ENCODE results near the gene TARP.

Gene TARP

GRCh38 chr7:38273286-38273995 is at the start of gene TARP:
TSS of gene TARP (minus strand) at chr7:38273636.
- DNase-seq: no peak

- DNase-seq: no peak
Measured at GRCh38 chr7:38323156-38323555, 49.7 kb upstream of the TARP start.

GRCh38 chr7:38322461-38322860 is 49.0 kb upstream of the TARP start:
- no peak for DNase-seq

GRCh38 chr7:38321967-38322366 is 48.5 kb upstream of the TARP start:
- no peak for DNase-seq

GRCh38 chr7:38321515-38321944 is 48.1 kb upstream of the TARP start:
- no peak for DNase-seq

GRCh38 chr7:38321050-38321449 is 47.6 kb upstream of the TARP start:
- DNase-seq: no peak

GRCh38 chr7:38319873-38320272 is 46.4 kb upstream of the TARP start:
- DNase-seq: no peak

- DNase-seq: peak; percentile 71 to 88
Measured at GRCh38 chr7:38318803-38319416, 45.5 kb upstream of the TARP start.

GRCh38 chr7:38318241-38318640 is 44.8 kb upstream of the TARP start:
- no peak for DNase-seq

- no peak for DNase-seq
Measured at GRCh38 chr7:38317515-38317914, 44.1 kb upstream of the TARP start.

- no peak for DNase-seq
Measured at GRCh38 chr7:38316733-38317360, 43.4 kb upstream of the TARP start.

GRCh38 chr7:38315410-38315809 is 42.0 kb upstream of the TARP start:
- DNase-seq: no peak

GRCh38 chr7:38312821-38313220 is 39.4 kb upstream of the TARP start:
- DNase-seq: no peak

- no peak for DNase-seq
Measured at GRCh38 chr7:38311329-38311937, 38.0 kb upstream of the TARP start.

GRCh38 chr7:38310591-38311101 is 37.2 kb upstream of the TARP start:
- no peak for DNase-seq

- DNase-seq: no peak
Measured at GRCh38 chr7:38309555-38309954, 36.1 kb upstream of the TARP start.

- no peak for DNase-seq
Measured at GRCh38 chr7:38308140-38308539, 34.7 kb upstream of the TARP start.

- no peak for DNase-seq
Measured at GRCh38 chr7:38307640-38308039, 34.2 kb upstream of the TARP start.

- DNase-seq: no peak
Measured at GRCh38 chr7:38306914-38307313, 33.5 kb upstream of the TARP start.

- no peak for DNase-seq
Measured at GRCh38 chr7:38306171-38306570, 32.7 kb upstream of the TARP start.

GRCh38 chr7:38303866-38304265 is 30.4 kb upstream of the TARP start:
- DNase-seq: no peak

- no peak for DNase-seq
Measured at GRCh38 chr7:38300175-38300574, 26.7 kb upstream of the TARP start.

- DNase-seq: no peak
Measured at GRCh38 chr7:38299275-38299931, 26.0 kb upstream of the TARP start.
